SK-N-MC (cell line): Measurements from ENCODE around the gene MON1B.
A peak's percentile ranks its signal among the peaks of the same experiment; 100 is the strongest.
"Not testable (repeated sequence)": the region's sequence is repeated elsewhere in the genome, so short reads cannot be mapped to it uniquely, and the experiment has no call there.

ENCODE experiments used
- DNase-seq: peaks from one replicate; pipeline ENCODE4 v3.0.0-alpha.2; 2011; ENCODE audit warnings: low read depth, low spot score
- H3K27ac ChIP-seq: fragments of 200-600 bp; sonication (generic); 2 replicates; pipeline ENCODE4 v1.5.1; 2016; ENCODE audit warnings: mixed run types
- H3K36me3 ChIP-seq: fragments of 200-600 bp; sonication (generic); 2 replicates; pipeline ENCODE4 v1.6.1; 2017; ENCODE audit warnings: antibody characterized with exemption, low read length, mixed read lengths; ENCODE audit not compliant: insufficient read depth
- H3K4me3 ChIP-seq: fragments of 200-600 bp; sonication (generic); 2 replicates; pipeline ENCODE4 v1.5.1; 2016
- H3K9ac ChIP-seq: fragments of 200-600 bp; sonication (generic); 2 replicates; pipeline ENCODE4 v1.8.0; 2017; ENCODE audit warnings: mixed run types, mixed read lengths; ENCODE audit not compliant: insufficient read length
- H3K9me3 ChIP-seq: fragments of 200-600 bp; sonication (generic); 2 replicates; pipeline ENCODE4 v1.6.1; 2017; ENCODE audit warnings: low read depth, mild to moderate bottlenecking, antibody characterized with exemption, low read length, moderate library complexity, mixed read lengths
- EZH2 ChIP-seq: fragments of 200-600 bp; sonication (generic); IDR thresholded peaks from one replicate; pipeline ENCODE4 v1.6.1; 2017; ENCODE audit warnings: antibody characterized with exemption
- FOXP2 ChIP-seq: optimal IDR thresholded peaks from 2 replicates; pipeline ENCODE3; 2011; ENCODE audit warnings: mild to moderate bottlenecking, moderate library complexity; ENCODE audit not compliant: insufficient read depth; ENCODE audit errors: extremely low read length, control extremely low read depth
- POLR2AphosphoS5 ChIP-seq: IDR thresholded peaks from 2 replicates; pipeline ENCODE4 v1.6.1; 2012; ENCODE audit warnings: mild to moderate bottlenecking, low read depth, low read length, borderline replicate concordance

The MON1B gene

DNA sequence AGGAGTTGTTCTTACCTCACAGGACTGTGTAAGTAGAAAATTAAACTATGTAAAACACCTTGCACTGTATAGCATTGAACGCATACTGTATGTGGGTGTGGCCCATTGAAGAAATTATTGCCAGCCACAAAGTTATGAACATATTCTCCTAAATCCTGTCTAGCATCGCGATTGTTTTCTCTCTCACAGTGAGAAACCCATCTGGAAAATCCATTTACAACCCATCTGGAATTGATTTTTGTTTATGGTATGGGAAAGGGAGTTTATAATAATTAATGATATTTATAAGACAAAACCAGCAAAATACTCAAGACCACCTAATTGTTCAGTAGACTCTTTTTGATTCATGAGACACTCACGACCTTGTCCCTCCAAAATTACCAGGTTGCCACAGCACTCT lies 22.1 kb upstream of the MON1B start:
- Histone ChIP-seq H3K9ac (no peak overlapping the region), H3K27ac (no peak overlapping the region), H3K4me3 (no peak overlapping the region), H3K36me3 (no peaks in the 10 kb centered on the region), H3K9me3 (no peaks in the 10 kb centered on the region)
- TF ChIP-seq FOXP2 (no peak), EZH2 (no peak), POLR2AphosphoS5 (no peak)
- DNase-seq: no peak

DNA sequence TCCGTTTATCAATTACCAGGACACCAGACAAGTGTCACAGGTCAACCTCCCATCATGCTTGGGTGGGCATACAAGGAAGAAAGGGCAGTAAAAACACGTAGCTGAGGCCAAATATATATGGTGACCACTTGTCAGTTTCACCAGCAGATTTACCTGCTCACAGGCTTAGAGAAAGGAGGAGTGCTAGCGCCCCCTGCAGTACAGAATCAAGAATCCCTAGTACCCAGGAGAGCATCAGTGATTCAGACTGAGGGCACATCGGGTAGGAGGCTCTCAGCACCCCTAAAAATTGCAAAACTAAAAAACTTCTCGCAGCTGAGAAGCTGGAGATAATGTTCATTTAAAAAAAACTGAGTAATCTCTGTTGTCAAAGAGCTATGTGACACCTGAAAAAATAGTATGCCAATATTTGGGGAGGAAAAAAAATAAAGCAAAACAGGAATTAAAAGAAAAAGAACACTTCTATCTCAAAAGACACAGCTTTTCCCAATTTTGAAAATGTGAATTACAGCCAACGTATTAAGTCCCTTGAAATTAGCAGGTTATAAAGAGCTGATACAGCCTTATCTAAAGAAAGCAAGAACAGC lies 21.2 kb upstream of the MON1B start:
- no peak overlapping the region for H3K4me3 ChIP-seq
- H3K9ac ChIP-seq: no peak overlapping the region
- H3K9me3 ChIP-seq: no peaks in the 10 kb centered on the region
- H3K27ac ChIP-seq: no peak overlapping the region
- H3K36me3 ChIP-seq: no peaks in the 10 kb centered on the region
- no peak for DNase-seq
- no peak for TF ChIP-seq FOXP2
- TF ChIP-seq POLR2AphosphoS5: no peak
- no peak for TF ChIP-seq EZH2

DNA sequence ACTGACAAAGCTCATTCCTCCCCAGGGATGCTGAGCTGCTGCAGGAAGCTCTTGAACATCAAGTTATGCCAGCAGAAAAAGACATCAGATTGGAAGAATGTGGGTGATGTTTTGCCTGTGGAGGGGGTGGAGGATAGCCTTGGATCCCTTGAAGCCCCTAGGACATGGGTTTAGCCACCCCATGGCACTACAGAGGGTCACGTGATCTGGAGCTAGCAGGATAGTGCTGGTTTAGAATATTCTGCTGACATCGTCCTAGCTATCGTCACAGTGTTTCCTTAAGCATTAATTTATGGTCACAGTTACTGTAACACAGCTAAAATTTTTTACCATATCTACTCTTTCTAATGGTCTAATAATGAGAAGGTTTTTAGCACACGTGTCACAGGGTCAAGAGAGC lies 20.2 kb upstream of the MON1B start:
- TF ChIP-seq FOXP2 (no peak), POLR2AphosphoS5 (no peak), EZH2 (no peak)
- Histone ChIP-seq H3K4me3 (no peak overlapping the region), H3K9ac (no peak overlapping the region), H3K9me3 (no peaks in the 10 kb centered on the region), H3K27ac (no peak overlapping the region), H3K36me3 (no peaks in the 10 kb centered on the region)
- no peak for DNase-seq

DNA sequence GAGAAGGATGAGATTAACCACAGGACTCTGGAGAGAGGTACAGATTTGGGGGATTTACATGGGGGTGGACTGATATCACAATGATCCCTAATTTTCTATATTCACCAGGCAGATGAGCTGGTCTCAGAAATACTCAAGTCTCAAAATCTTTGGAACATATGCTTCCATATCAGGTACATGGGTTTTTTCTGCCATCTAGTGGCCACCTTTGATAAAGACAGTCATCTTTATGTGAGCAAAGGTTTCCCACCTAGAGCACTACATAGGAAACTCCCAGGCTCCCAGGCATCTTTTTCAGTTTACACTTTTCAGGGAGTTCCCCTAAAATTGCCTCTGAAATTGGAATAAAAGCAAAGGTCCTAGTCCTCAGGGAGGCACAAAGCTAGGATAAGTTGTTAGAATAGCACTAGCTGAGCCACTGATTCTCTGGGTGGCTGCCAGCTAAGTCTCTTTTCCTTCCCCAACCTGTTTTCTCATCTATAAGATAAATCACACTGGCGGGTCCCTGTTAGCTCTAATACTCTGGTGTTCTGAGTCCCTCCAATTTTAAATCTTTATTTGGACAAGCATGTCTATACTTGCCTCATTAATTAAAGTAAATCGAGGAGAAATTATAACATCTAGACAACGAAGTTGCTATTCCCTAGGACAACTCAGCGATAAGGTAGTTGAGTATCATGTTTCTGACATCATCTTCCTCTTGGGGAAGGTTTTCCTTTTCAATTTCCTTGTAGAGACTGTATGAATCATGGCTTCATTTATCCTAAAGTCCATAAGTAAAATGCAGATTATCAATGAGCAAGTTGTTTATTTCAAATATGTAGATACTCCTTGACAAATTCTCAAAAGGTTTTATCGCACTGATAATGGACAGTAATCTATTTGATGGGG lies 19.0 kb upstream of the MON1B start:
- H3K36me3 ChIP-seq: no peaks in the 10 kb centered on the region
- H3K27ac ChIP-seq: no peak overlapping the region
- no peak overlapping the region for H3K9ac ChIP-seq
- H3K4me3 ChIP-seq: no peak overlapping the region
- H3K9me3 ChIP-seq: no peaks in the 10 kb centered on the region
- no peak for DNase-seq
- TF ChIP-seq FOXP2 (no peak), EZH2 (no peak), POLR2AphosphoS5 (no peak)

- Histone ChIP-seq H3K9ac (no peak overlapping the region), H3K36me3 (no peaks in the 10 kb centered on the region), H3K27ac (no peak overlapping the region), H3K9me3 (no peaks in the 10 kb centered on the region), H3K4me3 (no peak overlapping the region)
- no peak for DNase-seq
- no peak for TF ChIP-seq EZH2
- TF ChIP-seq FOXP2: no peak
- TF ChIP-seq POLR2AphosphoS5: no peak
Observed at GRCh38 chr16:77172951-77173350, 18.0 kb upstream of the MON1B start.

GRCh38 chr16:77183137-77183536 lies 7.9 kb upstream of the MON1B start:
- TF ChIP-seq FOXP2 (no peak), POLR2AphosphoS5 (no peak), EZH2 (no peak)
- H3K36me3 ChIP-seq: no peaks in the 10 kb centered on the region
- no peak overlapping the region for H3K27ac ChIP-seq
- no peak for DNase-seq
- no peaks in the 10 kb centered on the region for H3K9me3 ChIP-seq
- H3K9ac ChIP-seq: no peak overlapping the region
- H3K4me3 ChIP-seq: no peak overlapping the region

DNA sequence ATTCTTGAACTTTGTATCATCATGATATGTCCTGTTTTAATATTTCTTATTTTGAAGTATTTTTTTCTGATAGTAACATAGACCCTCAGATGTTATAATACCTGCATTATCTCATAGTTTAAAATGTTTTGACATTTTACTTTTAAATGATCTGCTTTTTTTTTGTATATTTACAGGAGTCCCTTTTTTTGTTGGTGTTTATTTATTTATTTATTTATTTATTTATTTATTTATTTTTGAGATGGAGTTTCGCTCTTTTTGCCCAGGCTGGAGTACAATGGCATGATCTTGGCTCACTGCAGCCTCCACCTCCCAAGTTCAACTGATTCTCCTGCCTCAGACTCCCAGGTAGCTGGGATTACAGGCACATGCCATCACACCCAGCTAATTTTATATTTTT lies 4.7 kb upstream of the MON1B start:
- not testable (repeated sequence) for H3K9ac ChIP-seq, H3K4me3 ChIP-seq, DNase-seq, H3K36me3 ChIP-seq, H3K9me3 ChIP-seq, H3K27ac ChIP-seq

DNA sequence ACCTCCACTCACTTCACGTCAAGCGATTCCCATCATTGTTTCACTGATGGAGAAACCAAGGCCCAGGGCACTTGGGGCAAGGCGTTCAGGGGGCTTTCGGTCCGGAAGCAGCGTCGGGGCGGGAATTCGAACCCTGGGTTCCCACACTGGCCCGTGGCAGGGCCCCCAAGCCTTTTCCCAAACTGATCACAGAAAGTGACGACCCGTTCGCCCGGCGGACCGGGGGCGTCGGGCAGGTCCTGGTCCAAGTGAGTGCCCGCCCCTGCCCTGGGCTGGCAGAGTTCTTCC lies 856 bp upstream of the MON1B start:
- Histone ChIP-seq H3K9ac (peak overlapping the region; percentile 62), H3K4me3 (peak overlapping the region; percentile 79), H3K36me3 (no peaks in the 10 kb centered on the region; the same call in 1 of the 2 replicates), H3K9me3 (no peaks in the 10 kb centered on the region), H3K27ac (no peak overlapping the region)
- DNase-seq: no peak
- TF ChIP-seq FOXP2: no peak
- no peak for TF ChIP-seq POLR2AphosphoS5
- TF ChIP-seq EZH2: no peak
